Measurements from ENCODE around the gene HSD11B2. TPM values are rescaled to one million over a fixed set of nuclear protein-coding genes. Genes with fewer than 3 reads are reported as not detected.

The HSD11B2 gene
- total RNA-seq, 1 experiment from 2014 or later = 0.77 TPM

GRCh38 chr16:67390816-67391423 is 40.0 kb upstream of the HSD11B2 start:
- DNase-seq (ENCODE audit: low read depth, low spot score) (no peak), ATAC-seq (no peak)
- Histone ChIP-seq H3K4me1 (ENCODE audit: control insufficient read depth, insufficient read depth, low read length) (no peaks in the 10 kb centered on the region; the same call in 1 of the 2 replicates), H3K27ac (ENCODE audit: low read length) (no peak overlapping the region), H3K36me3 (ENCODE audit: control insufficient read depth, insufficient read depth, low read length) (no peaks in the 10 kb centered on the region), H3K4me3 (ENCODE audit: low read depth in 2 of 2, low read length in 2 of 2) (no peak overlapping the region), H3K9me3 (ENCODE audit: control insufficient read depth, insufficient read depth, low read depth, low read length) (no peaks in the 10 kb centered on the region), H3K27me3 (ENCODE audit: control insufficient read depth, insufficient read depth, low read length) (no peaks in the 10 kb centered on the region)
- CTCF ChIA-PET = interaction anchor here (0.6 to 1.3 kb wide), 4 partner anchors 9 to 131 kb away, joined by 3 to 4 read pairs (median 4); no protein-coding TSS in a partner anchor
- POLR2A ChIA-PET = interaction anchor here (0.6 kb wide), 2 partner anchors 9 to 63 kb away, joined by 4 to 12 read pairs; no protein-coding TSS in a partner anchor
- in situ Hi-C loops (cut with HindIII; ENCODE audit: low pct_unique_long_range_greater_than_20kb, low sequenced_read_pairs) = no loop called here
- BruUV-seq (replicated peaks) = no TSS peak
- intact Hi-C loops (cut with micrococcal nuclease; ENCODE audit: unreplicated experiment) = no loop called here
- no peak for TF ChIP-seq POLR2AphosphoS5 (IDR thresholded peaks at IDR 0.05; ENCODE audit: low read depth, low read length)
- TF ChIP-seq SIN3A (IDR thresholded peaks at IDR 0.05; ENCODE audit: borderline replicate concordance, insufficient read depth, low read depth, low read length) = no peak
- TF ChIP-seq REST (IDR thresholded peaks at IDR 0.05; ENCODE audit: insufficient read depth in 1 of 2, low read depth in 2 of 2, low read length in 1 of 2) = no peak
- TF ChIP-seq CTCF (IDR thresholded peaks at IDR 0.05) = no peak
- no peak for TF ChIP-seq TCF7L2 (IDR thresholded peaks at IDR 0.05; ENCODE audit: low read depth, low read length)

- Histone ChIP-seq H3K27ac (ENCODE audit: low read length) (no peak overlapping the region), H3K4me3 (ENCODE audit: low read depth in 2 of 2, low read length in 2 of 2) (no peak overlapping the region), H3K27me3 (ENCODE audit: control insufficient read depth, insufficient read depth, low read length) (no peaks in the 10 kb centered on the region), H3K36me3 (ENCODE audit: control insufficient read depth, insufficient read depth, low read length) (no peaks in the 10 kb centered on the region), H3K4me1 (ENCODE audit: control insufficient read depth, insufficient read depth, low read length) (no peaks in the 10 kb centered on the region; the same call in 1 of the 2 replicates), H3K9me3 (ENCODE audit: control insufficient read depth, insufficient read depth, low read depth, low read length) (no peaks in the 10 kb centered on the region)
- in situ Hi-C loops (cut with HindIII; ENCODE audit: low pct_unique_long_range_greater_than_20kb, low sequenced_read_pairs) (no loop called here), intact Hi-C loops (cut with micrococcal nuclease; ENCODE audit: unreplicated experiment) (no loop called here)
- ATAC-seq (no peak), DNase-seq (ENCODE audit: low read depth, low spot score) (no peak)
- BruUV-seq (replicated peaks) = no TSS peak
- no peak for TF ChIP-seq POLR2AphosphoS5 (IDR thresholded peaks at IDR 0.05; ENCODE audit: low read depth, low read length)
- no peak for TF ChIP-seq REST (IDR thresholded peaks at IDR 0.05; ENCODE audit: insufficient read depth in 1 of 2, low read depth in 2 of 2, low read length in 1 of 2)
- TF ChIP-seq SIN3A (IDR thresholded peaks at IDR 0.05; ENCODE audit: borderline replicate concordance, insufficient read depth, low read depth, low read length) = no peak
- no peak for TF ChIP-seq TCF7L2 (IDR thresholded peaks at IDR 0.05; ENCODE audit: low read depth, low read length)
- no peak for TF ChIP-seq CTCF (IDR thresholded peaks at IDR 0.05)
- ChIA-PET POLR2A (interaction anchor here (0.6 kb wide), 2 partner anchors 10 to 63 kb away, joined by 4 to 12 read pairs; no protein-coding TSS in a partner anchor), CTCF (interaction anchor here (0.6 to 1.2 kb wide), 3 partner anchors 34 to 131 kb away, joined by 3 to 4 read pairs (median 4); no protein-coding TSS in a partner anchor)
These were observed 39.3 kb upstream of the HSD11B2 start for GRCh38 chr16:67391424-67392300.
